Measurements from ENCODE around the gene BIN2.
A peak's percentile ranks its signal among the peaks of the same experiment; 100 is the strongest.
"Not testable (repeated sequence)": the region's sequence is repeated elsewhere in the genome, so short reads cannot be mapped to it uniquely, and the experiment has no call there.

Gene BIN2

DNA sequence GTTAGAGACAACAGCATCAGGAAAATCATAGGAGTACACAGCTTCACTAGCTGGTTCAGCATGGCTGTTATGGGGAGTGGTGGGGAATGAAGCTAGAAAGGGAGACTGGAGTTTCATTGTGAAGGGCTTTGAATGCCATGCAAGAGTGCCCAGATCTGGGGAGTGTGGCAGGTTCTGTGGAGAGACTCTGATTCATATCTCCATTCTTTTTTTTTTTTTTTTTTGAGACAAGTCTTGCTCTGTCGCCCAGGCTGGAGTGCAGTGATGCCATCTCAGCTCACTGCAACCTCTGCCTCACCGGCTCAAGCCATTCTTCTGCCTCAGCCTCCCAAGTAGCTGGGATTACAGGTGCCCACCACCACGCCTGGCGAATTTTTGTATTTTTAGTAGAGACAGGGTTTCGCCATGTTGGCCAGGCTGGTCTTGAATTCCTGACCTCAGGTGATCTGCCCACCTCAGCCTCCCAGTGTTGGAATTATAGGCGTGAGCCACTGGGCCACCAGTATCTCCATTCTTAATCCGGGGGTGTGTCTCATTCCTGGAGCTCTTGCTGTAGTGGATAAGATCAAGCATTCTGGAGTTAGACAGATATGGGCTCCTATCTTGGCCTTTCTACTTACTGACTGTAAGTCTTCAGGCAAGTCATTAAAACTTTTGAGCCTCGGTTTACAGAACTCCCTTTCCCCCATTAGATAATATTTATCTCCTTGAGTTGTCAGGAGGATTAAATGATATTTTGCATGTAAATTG is 5.7 kb downstream of the BIN2 start:
- not testable (repeated sequence) for DNase-seq (ENCODE audit: low read depth in 3 of 3, low spot score in 1 of 3)

DNA sequence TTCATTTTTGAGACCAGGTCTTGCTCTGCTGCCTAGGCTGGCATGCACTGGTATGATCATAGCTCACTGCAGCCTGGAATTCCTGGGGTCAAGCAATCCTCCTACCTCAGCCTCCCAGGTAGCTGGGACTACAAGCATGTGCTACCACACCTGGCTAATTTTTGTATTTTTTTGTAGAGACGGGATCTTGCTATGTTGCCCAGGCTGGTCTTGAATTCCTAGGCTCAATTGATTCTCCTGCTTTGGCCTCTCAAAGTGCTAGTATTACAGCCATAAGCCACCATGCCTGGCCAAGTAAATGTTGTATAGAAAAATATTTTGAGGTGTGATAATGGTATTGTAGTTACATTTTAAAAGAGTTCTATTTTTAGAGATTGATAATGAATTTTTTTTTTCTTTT is 12.6 kb downstream of the BIN2 start:
- DNase-seq (ENCODE audit: low read depth in 3 of 3, low spot score in 1 of 3) = no peak

DNA sequence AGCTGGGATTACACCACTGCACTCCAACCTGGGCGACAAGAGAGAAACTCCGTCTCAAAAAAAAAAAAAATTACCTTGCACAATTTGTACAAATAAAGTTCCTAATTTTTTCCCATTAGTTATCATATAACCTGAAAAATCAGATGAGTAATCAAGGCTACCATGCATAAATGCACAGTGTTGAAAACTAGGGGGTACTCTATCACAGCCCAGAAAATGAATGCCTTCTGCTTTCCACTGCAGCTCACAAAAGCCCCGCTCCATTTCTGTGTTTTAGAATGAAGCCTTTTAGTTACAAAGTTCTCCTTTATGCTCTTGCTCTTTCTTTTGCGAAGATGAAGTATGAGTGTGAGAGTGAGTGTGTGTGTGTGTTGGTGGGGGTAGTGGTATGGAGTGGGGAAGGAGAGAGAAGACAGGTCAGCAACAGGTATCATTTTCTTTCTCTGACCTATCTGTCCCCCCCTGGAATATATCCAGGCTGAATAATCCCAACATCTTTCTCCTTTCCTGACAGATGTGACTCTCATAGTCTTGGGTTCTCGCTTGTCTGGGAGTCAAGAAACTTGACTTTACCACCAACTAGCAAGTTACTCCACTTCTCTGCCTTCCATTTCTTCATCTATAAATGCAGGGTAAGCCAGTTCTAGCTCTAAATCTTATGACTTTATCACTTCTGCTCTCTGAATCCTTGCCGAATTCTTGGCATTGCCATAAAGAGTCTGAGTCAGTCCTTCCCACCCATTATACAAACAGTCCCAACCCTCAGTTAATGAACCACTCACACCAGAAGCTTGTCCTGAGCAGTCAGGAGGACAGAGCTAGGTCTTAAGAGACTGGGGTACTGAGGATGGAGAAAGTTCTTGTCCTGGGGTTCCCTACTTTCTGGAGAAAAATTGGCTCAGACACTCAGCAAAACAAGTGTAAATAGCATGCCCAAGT is 16.1 kb downstream of the BIN2 start:
- no peak for DNase-seq (ENCODE audit: low read depth in 3 of 3, low spot score in 1 of 3)

- DNase-seq (ENCODE audit: low read depth in 3 of 3, low spot score in 1 of 3) = no peak
These were observed 17.5 kb downstream of the BIN2 start for GRCh38 chr12:51306507-51306906.

GRCh38 chr12:51300768-51301167 is 23.2 kb downstream of the BIN2 start:
- DNase-seq (ENCODE audit: low read depth in 3 of 3, low spot score in 1 of 3) = not testable (repeated sequence)

DNA sequence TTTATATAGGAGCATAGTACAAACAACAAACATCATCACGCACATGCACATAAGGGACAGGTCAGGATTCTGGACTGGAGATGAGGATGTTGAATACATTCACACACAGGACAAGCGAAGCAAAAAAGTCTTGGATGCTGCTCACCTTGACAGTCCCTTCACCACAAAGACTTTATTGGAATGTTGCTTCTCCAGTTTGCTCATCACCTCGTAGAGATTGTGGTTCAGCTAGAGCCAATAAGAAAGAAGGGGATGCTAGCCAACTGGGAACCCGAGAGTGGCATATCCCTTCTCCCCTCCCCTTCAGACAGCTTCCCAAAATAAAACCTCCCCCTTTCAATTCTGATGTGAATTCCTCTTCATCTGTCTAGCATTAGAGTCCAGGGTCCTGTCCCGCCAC is 28.3 kb downstream of the BIN2 start:
- DNase-seq (ENCODE audit: low read depth in 3 of 3, low spot score in 1 of 3) = no peak

- DNase-seq (ENCODE audit: low read depth in 3 of 3, low spot score in 1 of 3) = not testable (repeated sequence)
These were observed 29.9 kb downstream of the BIN2 start for GRCh38 chr12:51294097-51294496.

DNA sequence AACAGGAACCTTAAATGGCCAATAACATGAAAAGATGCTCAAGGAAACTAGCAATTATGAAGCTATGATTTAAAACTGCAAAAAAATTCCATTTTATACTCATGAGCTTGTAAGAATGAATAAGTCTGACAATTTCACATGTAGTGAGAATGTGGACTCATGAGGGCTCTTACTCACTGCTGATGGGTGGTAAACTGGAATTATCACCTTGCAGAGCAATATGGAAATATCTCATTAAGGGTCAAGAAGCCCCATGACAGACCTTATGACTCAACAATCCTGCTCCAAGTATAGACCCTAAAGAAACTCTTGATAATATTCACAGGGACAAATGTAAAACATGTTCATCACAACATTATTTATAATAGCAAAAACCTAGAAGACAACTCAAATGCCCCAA is 30.3 kb downstream of the BIN2 start:
- DNase-seq (ENCODE audit: low read depth in 3 of 3, low spot score in 1 of 3) = no peak

DNA sequence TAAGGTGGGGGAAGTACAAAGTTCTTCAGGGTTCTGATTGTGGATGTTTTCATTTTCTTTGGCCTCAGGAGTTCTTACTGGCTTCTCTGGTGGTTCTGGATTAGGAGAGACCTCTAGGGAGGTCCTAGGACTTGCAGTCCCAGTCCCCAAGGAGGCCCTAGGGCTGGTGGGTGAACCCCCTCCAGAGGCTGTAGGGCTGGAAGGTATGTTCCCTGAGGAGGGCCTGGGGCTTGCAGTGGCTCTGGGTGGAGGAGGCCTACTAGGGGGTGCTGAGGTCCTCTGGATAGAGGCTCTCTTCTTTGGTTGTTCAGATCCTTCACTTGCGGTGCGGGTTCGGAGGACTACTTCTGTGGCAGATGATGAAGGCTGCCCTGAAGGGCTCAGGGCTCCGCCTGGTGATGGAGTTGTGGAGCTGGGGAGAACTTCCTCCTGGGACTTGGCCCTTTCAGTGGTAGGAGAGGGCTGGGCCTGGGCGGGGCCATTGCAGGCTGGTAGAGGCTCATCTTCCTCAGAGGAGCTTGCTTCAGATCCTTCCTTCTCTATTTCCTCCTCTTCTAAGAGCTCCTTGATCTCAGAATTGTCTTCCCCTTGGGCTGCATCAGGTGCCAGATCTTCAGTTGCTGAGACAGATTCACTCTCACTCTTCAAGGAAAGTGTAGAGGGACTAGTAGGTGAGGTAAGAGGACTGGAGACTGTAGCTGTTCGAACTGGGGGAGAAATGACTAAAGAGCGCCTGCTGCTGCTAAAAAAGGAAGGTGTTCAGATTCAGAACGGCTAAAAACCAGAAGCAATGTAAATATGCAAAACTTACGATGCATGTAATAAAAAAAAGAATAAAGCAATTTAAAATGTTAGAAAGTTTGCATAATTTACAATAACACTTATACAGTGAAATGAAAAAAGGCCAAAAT is 32.1 kb downstream of the BIN2 start:
- DNase-seq (ENCODE audit: low read depth in 3 of 3, low spot score in 1 of 3) = not testable (repeated sequence)

- no peak for DNase-seq (ENCODE audit: low read depth in 3 of 3, low spot score in 1 of 3)
These were observed 38.1 kb downstream of the BIN2 start for GRCh38 chr12:51285843-51286242.

DNA sequence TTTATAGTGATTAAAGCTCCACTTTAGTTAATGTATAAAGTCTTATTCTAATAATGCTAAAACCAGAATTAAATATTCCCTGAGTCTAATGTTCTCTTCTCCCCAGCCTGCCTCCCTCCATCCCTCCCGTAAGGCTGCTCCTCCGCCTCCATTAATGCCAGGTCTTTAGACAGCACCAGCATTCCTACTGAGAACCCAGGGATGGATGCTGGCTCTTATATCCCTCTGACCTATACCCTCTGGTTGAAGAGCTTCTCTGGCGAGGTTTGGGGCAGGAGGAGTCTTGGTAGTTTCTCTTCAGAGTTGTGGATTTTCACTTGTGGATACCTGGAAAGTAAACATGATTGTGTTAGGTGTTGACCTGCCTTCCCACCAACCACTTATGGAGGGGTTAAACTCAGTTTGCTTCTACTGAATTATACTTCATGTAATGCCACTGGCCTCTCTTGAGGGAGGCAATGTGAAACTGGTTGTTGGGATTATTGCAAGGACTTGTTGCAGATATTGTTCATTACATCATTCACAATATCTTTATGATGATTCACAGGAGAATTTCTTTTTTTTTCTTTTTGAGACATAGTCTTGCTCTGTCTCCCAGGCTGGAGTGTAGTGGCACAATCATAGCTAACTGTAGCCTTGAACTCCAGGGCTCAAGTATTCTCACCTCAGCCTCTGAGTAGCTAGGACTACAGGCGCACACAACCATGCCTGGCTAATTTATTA is 42.6 kb downstream of the BIN2 start:
- no peak for DNase-seq (ENCODE audit: low read depth in 3 of 3, low spot score in 1 of 3)

DNA sequence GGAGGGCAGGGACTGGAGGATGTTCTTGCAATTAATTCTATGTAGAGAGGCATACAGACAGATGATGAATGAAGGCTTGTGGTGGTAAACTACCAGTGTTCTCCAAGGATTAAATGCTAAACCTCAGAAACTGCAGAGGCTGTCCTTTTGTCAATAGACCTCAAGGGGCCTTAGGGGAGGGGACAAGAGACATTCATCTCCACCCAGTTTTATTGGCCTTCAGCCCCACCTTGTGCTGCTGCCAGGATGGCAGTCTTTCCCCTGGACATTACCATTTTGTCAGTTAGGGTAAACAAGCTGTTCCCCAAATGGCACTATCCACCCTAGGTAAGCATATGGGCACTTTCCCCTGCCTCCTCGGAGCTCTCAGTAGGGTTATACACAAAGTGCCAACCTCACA is 48.9 kb downstream of the BIN2 start:
- no peak for DNase-seq (ENCODE audit: low read depth in 3 of 3, low spot score in 1 of 3)

DNA sequence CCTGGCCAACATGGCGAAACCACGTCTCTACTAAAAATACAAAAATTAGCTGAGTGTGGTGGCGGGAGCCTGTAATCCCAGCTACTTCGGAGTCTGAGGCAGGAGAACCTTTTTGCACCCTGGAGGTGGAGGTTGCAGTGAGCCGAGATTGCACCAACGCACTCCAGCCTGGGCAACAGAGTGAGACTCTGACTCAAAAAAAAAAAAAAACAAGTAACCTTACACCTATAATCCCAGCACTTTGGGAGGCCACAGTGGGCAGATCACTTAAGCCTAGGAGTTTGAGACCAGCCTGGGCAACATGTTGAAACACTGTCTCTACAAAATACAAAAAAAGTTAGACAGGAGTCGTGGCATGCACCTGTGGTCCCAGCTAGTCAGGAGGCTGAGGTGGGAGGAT is 51.2 kb downstream of the BIN2 start:
- not testable (repeated sequence) for DNase-seq (ENCODE audit: low read depth in 3 of 3, low spot score in 1 of 3)

DNA sequence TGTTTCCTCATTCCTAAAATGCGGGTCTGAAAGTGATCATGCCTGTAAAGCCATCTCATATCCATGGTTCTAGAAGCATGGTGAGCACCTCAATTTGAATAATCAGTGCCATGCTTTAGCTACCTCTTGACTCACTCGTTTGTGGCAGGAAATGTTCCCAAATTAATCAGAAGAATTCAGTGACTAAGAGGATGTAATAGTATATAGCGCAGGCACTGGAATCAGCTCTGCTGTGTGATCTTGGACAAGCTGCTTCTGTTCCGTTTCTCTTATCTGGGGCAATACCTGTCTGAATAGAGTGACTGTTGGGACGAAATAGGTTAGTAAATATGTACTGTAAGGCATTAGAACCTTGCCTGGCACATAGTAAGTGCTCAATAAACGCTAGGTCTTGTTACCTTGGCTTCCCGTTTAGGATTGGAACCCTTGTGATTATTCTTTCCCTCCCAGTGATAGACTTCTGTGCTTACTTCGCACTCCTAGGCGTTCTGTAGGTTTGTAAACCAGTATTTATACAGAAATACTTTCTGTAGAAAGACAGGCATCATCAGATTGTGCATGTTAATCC is 52.9 kb downstream of the BIN2 start:
- no peak for DNase-seq (ENCODE audit: low read depth in 3 of 3, low spot score in 1 of 3)

DNA sequence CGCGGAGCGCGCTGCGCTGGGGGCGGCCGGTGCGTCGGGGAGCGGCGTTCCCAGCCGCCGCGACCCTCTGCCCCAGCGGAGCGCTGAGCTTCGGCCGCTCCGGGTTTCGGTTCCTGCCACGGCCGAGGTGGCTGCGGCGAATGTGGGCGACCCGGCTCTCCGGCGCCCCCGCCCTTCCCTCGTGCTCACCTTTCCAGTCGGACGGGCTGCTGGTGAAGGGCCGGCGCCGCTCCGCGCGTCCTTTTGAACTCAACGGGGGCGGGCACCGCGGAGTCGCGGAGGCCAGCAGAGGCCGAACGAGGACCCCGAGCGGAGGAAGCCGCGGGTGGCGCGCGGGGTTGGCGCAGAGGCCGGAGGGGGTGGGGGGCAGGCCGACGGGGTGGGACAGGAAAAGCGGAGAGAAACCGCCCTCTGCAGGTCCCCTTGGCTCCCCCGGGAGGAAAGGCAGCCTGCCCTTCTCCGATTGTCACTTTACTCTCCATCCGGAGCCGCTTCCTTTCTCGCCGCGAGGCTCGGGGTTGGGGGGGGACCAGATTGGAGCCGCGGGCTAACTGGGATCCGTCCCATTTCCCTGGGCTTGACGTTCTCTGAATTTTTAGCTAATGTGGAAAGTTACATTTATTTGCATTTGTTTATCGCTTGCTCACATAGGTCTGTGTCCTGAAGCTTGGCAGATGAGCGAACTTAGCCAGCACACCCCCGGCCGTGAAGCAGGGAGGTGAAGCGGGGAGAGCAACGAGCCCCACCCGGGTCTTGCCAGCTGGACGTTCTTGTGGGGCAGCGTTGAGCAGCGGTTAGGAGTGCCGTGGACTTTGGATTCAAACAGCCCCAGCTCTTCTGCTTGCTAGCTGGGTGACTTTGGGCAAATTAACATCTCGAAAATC is 53.7 kb downstream of the BIN2 start, which contains the start of gene SMAGP:
TSS of gene SMAGP (minus strand) at position 349 of the 884 bp plus-strand sequence. CDS start 1,137 bp downstream, outside the sequence.
- peak in 1 of 3 donors; percentile 14 for DNase-seq (ENCODE audit: low read depth in 3 of 3, low spot score in 1 of 3)

DNA sequence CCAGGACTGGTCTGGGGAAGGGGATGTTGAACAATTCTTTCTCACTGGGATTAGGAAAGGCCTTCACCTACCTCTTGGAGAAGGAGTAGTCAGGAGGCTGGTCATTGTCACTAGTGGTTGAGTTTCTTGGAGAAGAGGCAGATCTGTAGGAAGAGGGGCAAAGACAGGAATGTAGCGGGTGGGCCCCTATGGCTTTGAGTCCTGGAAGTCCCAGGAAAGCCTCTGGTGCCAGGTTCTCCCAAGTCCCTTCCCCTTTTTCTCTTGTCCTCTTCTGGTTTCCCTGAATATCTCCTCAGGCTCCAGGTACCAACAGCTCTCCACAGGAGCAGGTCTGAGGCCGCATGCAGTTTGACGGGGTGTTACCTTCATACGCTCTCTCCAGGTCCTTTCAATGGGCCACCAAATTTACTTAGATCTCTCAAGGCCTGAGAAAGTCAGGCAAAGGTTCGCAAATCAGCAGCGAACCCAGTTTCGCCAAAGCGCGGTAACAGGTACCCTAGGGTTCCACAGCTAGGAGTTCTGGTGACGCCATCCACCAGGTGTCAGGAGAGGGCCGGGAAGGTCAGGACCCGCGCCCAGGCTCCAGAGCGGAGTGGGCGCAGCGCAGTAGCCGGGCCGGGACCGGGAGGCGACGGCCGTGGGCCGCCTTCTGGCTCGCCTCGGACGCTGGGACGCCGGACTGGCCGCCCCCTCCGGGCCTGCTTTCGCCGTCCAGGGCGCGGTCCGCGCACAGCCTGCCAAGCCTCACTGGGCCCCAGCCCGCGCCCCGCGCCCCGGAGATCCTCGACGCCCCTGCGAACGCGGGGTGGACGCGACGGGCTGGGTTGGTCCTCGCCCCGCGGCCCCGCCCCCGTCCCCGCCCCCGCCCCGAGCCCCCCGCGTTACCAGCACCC is 54.6 kb downstream of the BIN2 start:
- peak in 2 of 3 donors; percentile 31 to 44 for DNase-seq (ENCODE audit: low read depth in 3 of 3, low spot score in 1 of 3)

GRCh38 chr12:51265024-51265423 is 59.0 kb downstream of the BIN2 start:
- no peak for DNase-seq (ENCODE audit: low read depth in 3 of 3, low spot score in 1 of 3)

DNA sequence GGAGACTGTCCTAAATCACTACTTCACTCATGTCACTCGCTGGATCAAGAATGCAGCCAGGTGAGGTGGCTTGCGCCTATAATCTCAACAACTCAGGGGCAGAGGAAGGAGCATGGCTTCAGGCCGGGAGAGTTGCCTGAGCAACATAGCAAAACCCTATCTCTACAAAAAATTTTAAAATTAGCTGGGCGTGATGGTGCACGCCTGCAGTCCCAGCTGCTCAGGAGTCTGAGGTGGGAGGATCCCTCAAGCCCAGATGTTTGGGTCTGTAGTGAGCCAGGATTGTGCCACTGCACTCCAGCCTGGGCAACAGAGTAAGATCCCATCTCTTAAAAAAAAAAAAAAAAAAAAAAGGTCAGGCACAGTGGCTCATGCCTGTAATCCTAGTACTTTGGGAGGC is 59.7 kb downstream of the BIN2 start:
- DNase-seq (ENCODE audit: low read depth in 3 of 3, low spot score in 1 of 3) = no peak

Measured in stimulated activated CD4-positive, alpha-beta T cell treated with anti-CD3 and anti-CD28 coated beads, TNF-alpha, amount 100 ng/mL, for 1 hour (primary cell).